PFSK-1 (cell line): Measurements from ENCODE around the gene HSD17B3.

Source experiments
- FOXP2 ChIP-seq: optimal IDR thresholded peaks from 2 replicates; pipeline ENCODE3; 2011; ENCODE audit warnings: borderline replicate concordance, control low read depth, inconsistent platforms; ENCODE audit not compliant: insufficient read depth; ENCODE audit errors: extremely low read length, extremely low read depth
- POLR2AphosphoS5 ChIP-seq: IDR thresholded peaks from 2 replicates; pipeline ENCODE4 v1.6.1; 2012; ENCODE audit warnings: low read depth, mild to moderate bottlenecking, control low read depth, low read length, moderate library complexity
- SIN3A ChIP-seq: IDR thresholded peaks from 2 replicates; pipeline ENCODE4 v1.6.1; 2012; ENCODE audit warnings: mild to moderate bottlenecking, low read length, moderate library complexity, borderline replicate concordance; ENCODE audit not compliant: insufficient read depth
- TAF1 ChIP-seq: IDR thresholded peaks from 2 replicates; pipeline ENCODE4 v1.6.1; 2012; ENCODE audit warnings: low read length, control low read depth, borderline replicate concordance; ENCODE audit not compliant: insufficient read depth
- TF ChIP-seq, protein P1 (sequence below), 2 experiments: IDR thresholded peaks; 2 replicates each; pipeline versions ENCODE4 v1.6.1 to v1.8.0; 2011 to 2012; ENCODE audit warnings: low read depth in 2 of 2, low read length in 2 of 2, control low read depth in 1 of 2, inconsistent platforms in 1 of 2, mild to moderate bottlenecking in 1 of 2, moderate library complexity in 1 of 2; ENCODE audit not compliant: insufficient read depth in 1 of 2

HSD17B3 gene

DNA sequence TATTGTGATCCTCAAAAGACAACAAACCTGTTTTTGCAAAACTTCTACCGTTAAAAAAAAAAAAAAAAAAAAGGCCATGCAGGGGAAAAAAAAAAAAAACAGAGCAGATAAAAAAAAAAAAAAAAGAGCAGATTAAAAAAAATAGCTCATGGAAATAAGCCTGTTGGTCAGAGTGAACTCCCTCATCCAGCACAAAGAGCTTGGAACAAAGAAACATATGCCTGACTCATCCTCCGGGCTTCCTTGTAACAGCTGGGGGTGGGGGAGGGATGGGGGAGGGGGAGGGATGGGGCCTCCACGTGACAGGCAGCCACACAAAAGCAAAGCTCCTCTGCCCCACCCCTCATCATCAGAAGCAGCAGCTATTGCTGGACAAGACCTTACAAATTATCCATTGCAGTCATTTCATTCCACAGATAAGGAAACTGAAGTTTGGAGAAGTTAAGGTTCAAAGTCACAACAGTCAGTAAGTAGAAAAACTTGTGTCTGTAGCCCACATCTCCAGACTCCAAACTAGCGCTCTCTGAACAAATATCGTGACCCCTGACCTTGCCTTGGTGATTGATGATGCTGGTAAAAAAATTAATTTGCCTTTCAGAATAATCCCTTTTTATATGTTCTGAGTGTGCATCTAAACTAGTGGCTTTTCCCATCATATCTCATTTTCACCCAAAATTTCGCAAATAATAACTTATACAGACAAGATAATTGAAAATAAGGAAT is 42.6 kb upstream of the HSD17B3 start:
- TF ChIP-seq POLR2AphosphoS5 = no peak
- TF ChIP-seq SIN3A = 0 out of 2 replicates have a peak, but pooled peaks have one; percentile 45
- TF ChIP-seq, protein P1, sequence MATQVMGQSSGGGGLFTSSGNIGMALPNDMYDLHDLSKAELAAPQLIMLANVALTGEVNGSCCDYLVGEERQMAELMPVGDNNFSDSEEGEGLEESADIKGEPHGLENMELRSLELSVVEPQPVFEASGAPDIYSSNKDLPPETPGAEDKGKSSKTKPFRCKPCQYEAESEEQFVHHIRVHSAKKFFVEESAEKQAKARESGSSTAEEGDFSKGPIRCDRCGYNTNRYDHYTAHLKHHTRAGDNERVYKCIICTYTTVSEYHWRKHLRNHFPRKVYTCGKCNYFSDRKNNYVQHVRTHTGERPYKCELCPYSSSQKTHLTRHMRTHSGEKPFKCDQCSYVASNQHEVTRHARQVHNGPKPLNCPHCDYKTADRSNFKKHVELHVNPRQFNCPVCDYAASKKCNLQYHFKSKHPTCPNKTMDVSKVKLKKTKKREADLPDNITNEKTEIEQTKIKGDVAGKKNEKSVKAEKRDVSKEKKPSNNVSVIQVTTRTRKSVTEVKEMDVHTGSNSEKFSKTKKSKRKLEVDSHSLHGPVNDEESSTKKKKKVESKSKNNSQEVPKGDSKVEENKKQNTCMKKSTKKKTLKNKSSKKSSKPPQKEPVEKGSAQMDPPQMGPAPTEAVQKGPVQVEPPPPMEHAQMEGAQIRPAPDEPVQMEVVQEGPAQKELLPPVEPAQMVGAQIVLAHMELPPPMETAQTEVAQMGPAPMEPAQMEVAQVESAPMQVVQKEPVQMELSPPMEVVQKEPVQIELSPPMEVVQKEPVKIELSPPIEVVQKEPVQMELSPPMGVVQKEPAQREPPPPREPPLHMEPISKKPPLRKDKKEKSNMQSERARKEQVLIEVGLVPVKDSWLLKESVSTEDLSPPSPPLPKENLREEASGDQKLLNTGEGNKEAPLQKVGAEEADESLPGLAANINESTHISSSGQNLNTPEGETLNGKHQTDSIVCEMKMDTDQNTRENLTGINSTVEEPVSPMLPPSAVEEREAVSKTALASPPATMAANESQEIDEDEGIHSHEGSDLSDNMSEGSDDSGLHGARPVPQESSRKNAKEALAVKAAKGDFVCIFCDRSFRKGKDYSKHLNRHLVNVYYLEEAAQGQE (IDR thresholded peaks at IDR 0.05; ENCODE audit: insufficient read depth in 1 of 2, low read depth in 2 of 2, low read length in 2 of 2) = no peak

- TF ChIP-seq FOXP2 = no peak
- TF ChIP-seq, protein P1 (IDR thresholded peaks at IDR 0.05; ENCODE audit: insufficient read depth in 1 of 2, low read depth in 2 of 2, low read length in 2 of 2) = no peak
- TF ChIP-seq POLR2AphosphoS5 = no peak
- no peak for TF ChIP-seq SIN3A
- no peak for TF ChIP-seq TAF1
Measured at GRCh38 chr9:96343515-96344360, 41.8 kb upstream of the HSD17B3 start.

DNA sequence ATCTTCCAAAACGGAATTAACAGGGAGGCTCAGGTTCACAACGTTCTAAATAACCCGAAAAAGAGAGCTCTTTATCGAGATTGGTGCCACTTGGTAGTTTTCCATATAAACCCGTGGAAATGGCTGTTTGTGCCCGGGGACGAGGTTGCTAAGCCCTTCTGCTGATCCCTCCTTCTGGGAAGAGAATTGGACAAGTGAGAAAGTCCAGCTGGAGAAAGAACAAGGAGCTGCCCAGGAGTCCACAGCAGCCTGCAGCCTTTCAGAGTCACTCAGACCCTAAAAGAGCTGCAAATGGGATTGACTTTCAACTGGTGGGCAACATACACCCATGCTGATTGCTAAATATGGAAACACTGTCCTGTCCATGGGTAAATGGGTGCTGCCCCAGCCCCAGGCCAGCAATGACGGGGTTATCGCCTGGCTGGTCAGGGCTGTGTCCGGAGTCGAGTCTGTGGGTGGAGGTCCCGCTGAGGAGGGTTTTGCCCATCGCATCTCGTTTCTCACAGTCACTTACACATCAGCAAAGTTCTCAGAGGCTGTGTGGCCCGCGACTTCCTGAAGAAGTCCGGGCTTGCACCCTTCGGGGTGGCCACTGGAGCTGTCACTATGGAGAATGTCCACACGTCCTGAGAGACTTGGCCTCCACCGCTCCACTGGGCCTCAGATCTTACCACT is 40.7 kb upstream of the HSD17B3 start:
- TF ChIP-seq POLR2AphosphoS5 = no peak
- no peak for TF ChIP-seq FOXP2

- no peak for TF ChIP-seq FOXP2
- no peak for TF ChIP-seq SIN3A
- no peak for TF ChIP-seq POLR2AphosphoS5
- TF ChIP-seq, protein P1 (IDR thresholded peaks at IDR 0.05; ENCODE audit: insufficient read depth in 1 of 2, low read depth in 2 of 2, low read length in 2 of 2) = no peak
- no peak for TF ChIP-seq TAF1
Measured at GRCh38 chr9:96340707-96341106, 38.7 kb upstream of the HSD17B3 start.

DNA sequence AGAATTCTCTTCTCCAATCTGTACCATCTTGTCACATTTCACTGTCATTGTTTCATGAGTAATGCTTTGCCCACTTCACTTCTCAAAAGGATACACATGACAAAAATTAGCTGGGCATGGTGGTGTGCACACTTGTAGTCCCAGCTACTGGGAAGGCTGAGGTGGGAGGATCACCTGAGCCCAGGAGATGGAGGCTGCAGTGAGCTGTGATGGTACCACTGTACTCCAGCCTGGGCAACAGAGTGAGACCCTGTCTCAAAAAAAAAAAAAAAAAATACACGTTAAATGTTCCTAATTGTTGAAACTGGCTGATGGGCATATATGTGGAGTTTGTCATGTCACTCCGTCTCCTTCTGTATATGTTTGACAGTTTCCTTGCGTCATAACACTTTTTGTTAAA is 36.3 kb upstream of the HSD17B3 start:
- TF ChIP-seq, protein P1 (IDR thresholded peaks at IDR 0.05; ENCODE audit: insufficient read depth in 1 of 2, low read depth in 2 of 2, low read length in 2 of 2) = no peak
- TF ChIP-seq POLR2AphosphoS5 = no peak
- no peak for TF ChIP-seq FOXP2
- TF ChIP-seq TAF1 = no peak
- TF ChIP-seq SIN3A = no peak
